Ureter (tissue), 1 donor: Measurements from ENCODE around the gene UQCRH. TPM values are rescaled to one million over a fixed set of nuclear protein-coding genes. Genes with fewer than 3 reads are reported as not detected.
"Not testable (repeated sequence)": the region's sequence is repeated elsewhere in the genome, so short reads cannot be mapped to it uniquely, and the experiment has no call there.

ENCODE experiments used
- DNase-seq: peaks from one replicate; pipeline ENCODE4 v3.0.0-alpha.2; 2020; ENCODE audit warnings: low spot score
- total RNA-seq: library from RNA; stranded (reverse); gene quantifications from one replicate; pipeline ENCODE4 v1.2.4, GENCODE V29; 2023
- donor health status: DM: yes; HTN: yes; CAD: no.

Gene UQCRH
- total RNA-seq, 1 donor from 2014 or later, result 213 TPM

DNA sequence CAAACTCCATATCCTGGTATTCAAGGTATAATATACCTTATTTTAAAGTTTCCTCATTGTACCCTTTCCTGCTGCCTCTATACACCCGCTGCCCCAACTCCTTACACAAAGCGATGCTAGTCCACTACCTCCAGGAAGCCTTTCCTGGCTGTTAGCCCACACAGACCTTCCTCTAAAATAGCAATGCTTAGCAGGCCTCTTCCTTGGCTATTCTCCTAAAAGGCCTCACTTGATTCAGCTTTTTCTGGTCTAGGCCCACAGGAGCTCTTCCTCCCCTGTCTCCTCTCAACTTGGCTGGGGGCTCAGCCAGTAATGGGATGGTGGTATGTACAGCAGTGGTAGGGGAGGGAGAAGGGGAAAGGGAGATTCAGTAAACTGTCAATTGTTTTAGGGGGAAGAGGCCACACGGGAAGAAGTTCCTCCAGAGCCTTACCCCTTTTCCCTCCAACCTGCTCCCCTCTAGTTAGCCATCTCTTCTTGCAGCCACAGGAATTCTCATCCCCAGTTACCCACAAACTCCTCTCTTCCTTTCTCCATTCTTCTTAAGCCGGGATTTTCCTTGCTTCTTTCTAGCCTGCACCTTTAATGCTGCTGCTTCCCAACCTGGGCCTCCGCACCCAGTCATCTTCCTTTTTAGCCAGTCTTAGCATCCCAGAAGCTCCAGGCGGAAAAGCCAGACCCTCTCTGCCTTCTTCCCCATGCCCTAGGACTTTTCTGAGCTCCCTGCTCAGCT, 2.7 kb upstream of the UQCRH start:
- no peak for DNase-seq

DNA sequence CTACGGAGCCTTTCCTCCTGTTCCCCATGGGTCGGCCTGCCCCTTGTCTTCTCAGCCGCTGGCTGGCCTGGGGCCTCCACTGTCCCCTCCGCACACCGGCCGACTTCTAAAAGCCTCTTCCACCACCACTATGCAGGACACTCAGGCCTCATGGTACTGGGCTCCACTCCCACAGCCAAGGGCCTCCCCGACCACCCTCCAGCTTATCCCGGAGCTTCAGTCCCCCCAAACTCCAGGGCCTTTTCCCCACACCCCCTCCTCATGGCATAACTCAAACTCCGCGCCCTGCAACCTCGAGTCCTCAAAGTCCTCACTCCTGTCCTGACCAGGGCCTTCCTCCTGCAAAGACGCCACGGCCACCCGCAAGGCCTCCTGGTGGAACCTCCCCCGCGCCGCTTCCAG, 2.1 kb upstream of the UQCRH start:
- peak; percentile 51 for DNase-seq

DNA sequence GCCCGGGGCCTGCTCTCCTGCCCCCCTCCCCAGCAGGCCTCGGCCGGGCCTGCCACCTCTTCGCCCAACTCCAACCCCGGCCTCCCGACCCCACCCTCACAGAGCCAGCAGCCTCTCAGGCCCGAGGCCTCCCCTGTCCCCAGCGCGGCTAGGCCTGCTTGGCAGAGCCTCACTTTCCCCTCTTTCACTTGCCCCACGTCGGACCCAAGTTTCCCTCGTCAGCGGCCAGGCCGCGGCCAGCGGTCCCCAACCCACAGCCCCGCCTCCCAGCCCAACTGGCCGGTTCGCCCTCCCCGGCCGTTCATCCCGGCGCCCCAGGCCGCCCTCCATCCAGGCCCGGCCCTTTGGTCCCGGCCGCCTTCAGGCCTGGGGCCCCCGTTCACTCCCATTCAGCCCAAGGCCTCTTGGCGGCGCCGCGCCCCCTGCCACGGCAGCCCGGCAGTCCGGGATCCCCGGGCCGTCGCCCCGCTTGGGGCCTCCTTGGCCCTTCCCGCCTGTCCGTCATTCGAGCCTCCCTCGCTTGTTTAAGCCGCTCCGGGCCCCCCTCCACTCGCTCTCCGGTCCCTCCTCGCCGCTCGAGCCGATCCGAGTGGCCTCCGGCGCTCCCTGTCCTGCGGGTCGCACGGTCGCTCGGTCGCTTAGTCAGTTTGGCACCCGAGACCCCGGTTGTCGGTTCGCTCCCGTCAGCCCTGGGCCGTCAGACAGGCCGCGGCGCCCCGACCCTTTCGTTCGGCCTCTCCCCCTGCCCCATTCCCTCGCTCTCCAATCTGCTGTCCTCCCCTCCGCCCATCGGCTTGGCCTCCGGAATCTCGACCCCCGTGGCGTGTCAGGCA, 1.5 kb upstream of the UQCRH start:
- peak; percentile 56 for DNase-seq

DNA sequence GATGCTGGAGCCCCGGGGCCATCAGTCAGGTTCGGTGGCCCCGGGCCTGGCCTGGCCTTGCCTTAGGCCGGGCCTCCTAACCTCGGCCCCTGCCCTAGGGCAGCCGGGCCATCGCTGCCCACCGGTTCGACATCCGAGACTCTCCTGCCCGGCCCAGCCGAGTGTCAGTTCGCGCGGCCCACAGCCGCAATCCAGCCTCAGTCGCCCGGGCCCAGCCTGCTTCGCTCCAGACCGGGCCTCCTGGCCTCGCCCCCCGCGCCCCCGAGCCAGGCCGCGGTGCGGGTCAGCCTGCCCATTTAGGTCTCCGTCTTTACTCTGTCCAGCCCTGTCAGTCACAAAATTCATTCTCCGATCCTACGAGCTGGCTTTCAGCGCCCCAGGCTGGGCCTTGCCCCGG, 859 bp upstream of the UQCRH start:
- peak; percentile 51 for DNase-seq

DNA sequence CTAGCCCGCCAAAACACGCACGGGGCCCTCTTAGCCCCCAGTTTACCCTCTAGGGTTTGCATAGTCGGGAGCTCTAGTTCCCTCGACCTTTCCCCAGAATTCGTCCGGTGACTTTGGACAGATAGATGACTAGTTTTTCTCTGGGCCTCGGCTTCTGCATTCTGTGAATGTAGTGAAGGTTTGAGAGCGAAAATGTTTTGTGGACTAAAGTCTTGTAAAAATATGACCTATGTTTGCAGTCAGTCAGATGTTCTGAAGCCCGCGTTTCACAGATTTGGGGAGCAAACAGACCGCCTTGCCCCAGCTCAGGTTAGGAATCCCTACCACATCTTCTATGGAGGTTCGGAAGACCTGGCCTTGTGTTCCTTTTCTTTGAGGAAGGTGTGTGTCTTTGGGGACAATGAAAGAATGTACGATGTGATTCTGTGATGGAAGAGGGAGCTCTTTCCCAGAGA, 401 bp downstream of the UQCRH start:
- DNase-seq, result no peak

DNA sequence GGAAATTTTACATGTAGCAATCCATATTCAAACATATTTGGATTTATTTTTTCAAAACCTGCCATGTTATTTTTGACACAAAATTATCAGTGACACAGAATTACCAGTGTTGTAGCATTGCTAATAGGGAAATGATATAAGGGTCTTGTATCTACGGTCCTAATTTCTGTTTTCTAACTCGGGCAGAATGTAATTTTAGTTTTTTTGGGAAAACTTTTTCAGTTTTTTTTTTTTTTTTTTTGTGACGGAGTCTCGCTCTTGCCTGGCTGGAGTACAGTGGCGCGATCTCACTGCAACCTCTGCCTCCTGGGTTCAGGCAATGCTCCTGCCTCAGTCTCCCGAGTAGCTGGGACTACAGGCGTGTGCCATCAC, 2.6 kb downstream of the UQCRH start:
- no peak for DNase-seq

DNA sequence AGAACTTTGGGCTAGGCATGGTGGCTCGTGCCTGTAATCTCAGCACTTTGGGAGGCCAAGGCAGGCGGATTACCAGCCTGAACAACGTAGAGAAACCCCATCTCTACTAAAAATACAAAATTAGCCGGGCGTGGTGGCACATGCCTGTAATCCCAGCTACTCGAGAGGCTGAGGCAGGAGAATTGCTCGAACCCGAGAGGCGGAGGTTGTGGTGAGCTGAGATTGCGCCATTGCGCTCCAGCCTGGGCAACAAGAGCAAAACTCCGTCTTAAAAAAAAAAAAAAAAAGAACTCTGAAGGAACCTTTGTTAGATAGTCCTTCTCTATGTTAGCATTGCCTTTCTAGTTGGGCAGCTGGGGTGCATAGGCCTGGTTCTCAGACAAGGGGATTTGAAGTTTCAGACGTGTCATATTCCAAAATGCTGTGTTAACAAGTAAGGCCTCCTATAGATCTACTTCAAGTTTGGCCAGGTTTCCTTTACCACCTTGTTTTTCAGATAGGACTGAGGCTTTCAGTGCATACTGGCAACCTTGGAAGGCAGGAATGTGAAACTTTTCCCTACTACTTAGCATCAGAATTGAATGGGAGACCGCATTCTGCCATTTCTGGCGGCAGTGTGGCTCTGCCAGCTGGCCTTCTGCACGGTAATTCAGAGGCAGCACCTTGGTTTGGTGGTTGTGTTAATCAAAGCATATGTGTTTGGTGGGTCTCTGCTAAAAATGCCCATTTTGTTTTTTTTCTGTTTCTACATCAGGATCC, 6.1 kb downstream of the UQCRH start:
- no peak for DNase-seq

DNA sequence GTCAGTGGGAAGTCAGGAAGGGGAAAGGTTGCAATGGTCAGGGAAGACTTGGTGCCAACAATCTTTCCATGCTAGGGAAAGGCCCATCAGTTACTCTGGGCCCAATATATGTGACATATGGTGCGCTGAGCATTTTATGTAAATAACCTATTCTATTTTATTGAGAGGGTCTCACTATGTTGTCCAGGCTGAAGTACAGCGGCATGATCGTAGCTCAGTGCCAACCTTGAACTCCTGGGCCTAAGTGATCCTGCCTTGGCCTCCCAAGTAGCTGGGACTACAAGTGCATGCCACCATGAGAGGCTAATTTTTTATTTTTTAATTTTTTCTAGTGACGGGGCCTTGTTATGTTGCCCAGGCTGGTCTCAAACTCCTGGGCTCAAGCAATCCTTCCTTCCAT, 6.8 kb downstream of the UQCRH start:
- DNase-seq, result no peak

DNA sequence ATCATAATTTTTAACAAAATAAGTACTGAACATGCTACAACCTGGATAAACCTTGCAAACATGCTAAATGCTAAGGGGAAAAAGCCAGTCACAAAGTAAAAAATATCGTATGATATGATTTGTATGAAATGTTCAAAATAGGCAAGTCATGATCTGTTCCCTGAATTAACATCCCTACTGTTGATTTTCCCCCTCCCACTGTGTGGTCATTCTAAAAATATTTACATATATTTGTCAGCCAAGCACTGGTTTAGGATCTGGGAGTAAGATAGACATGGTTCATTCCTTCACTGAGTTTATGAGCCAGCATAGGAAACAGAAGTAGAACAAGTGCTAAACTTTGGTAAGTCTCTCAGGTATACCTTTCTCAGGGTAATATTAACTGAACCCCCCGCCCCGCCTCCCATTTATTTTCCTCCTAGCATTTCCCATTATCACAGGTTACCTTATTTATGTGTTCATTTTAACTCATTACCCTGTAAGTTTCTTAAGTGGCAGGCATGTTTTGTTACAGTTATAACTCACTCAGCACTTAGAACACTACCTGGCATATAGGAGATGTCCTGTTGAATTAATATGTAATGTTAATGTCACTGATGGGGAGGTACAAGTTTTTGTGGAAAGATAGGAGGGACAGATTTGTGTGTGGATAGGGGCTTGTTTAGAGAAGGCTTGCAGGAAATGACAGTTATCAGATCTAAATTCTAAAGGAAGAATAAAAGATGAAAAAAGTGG, 12.3 kb downstream of the UQCRH start:
- DNase-seq, result no peak

DNA sequence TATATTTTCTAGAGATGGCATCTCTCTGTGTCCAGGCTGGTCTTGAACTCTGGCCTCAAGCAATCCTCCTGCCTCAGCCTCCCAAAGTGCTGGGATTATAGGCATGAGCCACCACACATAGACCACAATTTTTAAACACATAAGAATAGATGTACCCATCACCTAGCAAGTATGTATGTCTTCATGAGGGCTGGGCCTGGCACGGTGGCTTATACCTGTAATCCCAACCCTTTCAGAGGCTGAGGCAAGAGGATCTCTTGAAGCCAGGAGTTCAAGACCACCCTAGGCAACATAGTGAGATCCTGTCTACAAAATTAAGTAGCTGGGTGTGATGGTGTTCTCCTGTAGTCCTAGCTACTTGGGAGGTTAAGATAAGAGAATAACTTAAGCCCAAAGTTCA, 13.8 kb downstream of the UQCRH start:
- no peak for DNase-seq

DNA sequence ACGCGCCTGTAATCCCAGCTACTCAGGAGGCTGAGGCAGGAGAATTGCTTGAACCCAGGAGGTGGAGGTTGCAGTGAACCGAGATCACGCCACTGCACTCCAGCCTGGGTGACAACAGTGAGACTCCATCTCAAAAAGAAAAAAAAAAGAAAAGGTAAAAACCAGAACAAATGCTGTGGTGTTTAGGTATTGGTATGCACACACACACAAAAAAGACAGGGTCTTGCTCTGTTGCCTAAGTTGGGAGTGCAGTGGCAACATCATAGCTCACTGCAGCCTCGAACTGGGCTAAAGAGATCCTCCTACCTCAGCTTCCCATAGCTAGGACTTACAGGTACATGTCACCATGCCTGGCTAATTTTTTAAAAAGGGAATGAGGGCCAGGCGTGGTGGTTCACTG, 15.8 kb downstream of the UQCRH start:
- not testable (repeated sequence) for DNase-seq

DNA sequence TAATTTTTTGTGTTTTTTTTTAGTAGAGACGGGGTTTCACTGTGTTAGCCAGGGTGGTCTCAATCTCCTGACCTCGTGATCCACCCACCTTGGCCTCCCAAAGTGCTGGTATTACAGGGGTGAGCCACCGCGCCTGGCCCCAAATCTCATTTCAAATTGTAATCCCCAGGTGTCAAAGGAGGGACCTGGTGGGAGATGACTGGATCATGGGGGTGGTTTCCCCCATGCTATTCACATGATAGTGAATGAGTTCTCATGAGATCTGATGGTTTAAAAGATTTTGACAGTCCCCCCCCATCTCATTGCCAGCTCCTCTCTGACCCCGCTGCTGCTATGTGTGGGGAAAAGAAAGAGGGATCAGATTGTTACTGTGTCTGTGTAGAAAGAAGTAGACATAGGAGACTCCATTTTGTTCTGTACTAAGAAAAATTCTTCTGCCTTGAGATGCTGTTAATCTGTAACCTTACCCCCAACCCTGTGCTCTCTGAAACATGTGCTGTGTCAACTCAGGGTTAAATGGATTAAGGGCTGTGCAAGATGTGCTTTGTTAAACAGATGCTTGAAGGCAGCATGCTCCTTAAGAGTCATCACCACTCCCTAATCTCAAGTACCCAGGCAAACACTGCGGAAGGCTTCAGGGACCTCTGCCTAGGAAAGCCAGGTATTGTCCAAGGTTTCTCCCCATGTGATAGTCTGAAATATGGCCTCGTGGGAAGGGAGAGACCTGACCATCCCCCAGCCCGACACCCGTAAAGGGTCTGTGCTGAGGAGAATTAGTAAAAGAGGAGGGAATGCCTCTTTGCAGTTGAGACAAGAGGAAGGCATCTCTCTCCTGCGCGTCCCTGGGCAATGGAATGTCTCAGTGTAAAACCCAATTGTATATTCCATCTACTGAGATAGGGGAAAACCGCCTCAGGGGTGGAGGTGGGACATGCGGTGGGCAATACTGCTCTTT, 16.7 kb downstream of the UQCRH start:
- not testable (repeated sequence) for DNase-seq

DNA sequence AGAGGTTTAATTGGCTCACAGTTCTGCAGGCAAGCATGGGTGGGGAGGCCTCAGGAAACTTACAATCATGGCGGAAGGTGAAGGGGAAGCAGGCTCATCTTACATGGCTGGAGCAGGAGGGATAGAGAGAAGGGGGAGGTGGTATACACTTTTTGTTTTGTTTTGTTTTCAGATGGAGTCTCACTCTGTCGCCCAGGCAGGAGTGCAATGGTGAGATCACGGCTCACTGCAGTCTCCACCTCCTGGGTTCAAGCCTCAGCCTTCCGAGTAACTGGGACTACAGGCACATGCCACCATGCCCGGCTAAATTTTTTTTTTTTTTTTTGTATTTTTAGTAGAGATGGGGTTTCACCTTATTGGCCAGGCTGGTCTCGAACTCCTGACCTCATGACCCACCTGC, 18.7 kb downstream of the UQCRH start:
- not testable (repeated sequence) for DNase-seq

DNA sequence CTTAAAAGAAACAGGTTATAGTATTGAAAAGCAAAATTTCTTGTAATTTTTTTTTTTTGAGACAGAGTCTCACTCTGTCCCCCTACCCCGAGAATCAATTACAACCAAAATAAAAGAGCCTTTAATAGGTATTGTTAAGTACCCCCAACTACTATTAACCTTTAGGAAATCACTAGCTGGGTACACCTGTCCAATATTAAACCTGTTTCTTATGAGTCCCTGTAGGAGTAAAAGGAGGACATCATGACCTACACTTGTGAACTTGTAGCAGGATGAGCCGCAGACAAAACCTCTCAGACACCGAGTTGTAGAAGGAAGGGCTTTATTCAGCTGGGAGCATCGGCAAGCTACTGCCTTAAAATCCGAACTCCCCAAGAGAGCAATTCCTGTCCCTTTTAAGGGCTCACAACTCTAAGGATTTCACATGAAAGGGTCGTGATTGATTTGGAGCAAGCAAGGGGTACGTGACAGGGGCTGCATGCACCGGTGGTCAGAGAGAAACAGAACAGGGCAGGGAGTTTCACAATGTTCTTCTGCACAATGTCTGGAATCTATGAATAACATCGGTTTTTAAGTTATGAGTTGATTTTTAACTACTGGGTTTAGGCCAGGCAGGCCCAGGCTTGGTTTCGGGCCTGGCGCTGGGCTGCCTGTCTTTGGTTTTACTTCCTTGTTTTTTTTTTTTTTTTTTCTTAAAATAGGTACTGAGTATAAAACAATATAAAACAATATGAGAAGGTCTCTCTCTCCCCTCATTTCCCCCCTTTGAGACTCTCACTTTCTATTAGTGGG, 22.0 kb downstream of the UQCRH start:
- DNase-seq, result not testable (repeated sequence)

DNA sequence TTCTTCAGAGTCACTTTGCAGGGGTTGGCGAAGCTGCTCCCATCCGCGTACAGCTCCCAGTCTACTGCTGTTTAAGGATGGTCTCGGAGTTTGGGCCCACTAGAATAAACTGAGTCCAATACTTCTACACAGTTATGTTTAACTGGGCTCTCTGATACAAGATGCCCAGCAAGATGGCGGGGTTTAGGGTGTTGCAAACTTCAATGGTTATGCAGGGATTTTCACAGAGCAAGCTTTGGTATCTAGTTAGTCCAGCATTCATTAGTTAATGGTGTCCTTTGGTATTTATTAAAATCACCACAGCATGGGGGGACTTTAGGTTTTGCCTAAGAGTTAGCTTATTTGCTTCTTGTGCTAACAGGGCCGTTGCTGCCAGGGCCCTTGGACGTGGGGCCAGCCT, 24.7 kb downstream of the UQCRH start:
- DNase-seq, result not testable (repeated sequence)

DNA sequence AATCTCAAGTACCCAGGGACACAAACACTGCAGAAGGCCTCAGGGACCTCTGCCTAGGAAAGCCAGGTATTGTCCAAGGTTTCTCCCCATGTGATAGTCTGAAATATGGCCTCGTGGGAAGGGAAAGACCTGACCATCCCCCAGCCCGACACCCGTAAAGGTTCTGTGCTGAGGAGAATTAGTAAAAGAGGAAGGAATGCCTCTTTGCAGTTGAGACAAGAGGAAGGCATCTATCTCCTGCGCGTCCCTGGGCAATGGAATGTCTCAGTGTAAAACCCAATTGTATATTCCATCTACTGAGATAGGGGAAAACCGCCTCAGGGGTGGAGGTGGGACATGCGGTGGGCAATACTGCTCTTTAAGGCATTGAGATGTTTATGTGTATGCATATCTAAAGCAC, 26.3 kb downstream of the UQCRH start:
- DNase-seq, result not testable (repeated sequence)

DNA sequence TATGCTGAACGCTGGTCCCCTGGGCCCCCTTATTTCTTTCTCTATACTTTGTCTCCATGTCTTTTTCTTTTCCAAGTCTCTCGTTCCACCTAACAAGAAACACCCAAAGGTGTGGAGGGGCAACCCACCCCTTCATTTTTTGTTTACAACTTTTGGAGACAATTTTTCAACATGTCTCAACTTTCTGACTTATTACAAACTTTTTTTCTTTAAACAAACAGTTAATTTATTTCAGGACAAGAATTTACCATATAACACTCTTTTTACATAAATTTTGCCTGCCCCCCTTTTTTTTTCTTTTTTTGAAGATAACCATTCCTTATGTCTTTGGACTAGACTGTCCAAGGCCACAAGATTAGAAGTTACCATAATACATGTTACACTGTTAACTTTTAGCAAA, 26.9 kb downstream of the UQCRH start:
- not testable (repeated sequence) for DNase-seq

DNA sequence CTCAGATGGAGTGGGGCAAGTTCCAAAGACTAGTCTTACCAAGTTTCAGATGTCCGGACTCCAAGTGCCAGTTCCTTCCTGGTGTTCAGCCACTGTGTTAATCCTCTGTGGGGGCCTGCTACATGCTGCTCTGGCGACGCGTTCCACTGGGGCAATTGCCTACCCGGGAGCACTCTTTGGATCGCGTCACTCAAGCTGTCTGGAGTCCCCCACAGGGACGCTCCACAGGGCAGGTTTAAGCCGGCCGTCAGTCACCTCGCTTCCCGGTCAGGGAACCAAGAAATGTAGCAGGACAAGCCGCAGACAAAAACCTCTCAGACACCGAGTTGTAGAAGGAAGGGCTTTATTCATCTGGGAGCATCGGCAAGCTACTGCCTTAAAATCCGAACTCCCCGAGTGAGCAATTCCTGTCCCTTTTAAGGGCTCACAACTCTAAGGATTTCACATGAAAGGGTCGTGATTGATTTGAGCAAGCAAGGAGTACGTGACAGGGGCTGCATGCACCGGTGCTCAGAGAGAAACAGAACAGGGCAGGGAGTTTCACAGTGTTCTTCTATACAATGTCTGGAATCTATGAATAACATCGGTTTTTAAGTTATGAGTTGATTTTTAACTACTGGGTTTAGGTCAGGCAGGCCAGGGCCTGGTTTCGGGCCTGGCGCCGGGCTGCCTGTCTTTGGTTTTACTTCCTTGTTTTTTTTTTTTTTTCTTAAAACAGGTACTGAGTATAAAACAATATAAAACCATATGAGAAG, 28.5 kb downstream of the UQCRH start:
- DNase-seq, result not testable (repeated sequence)
